GM23248 (cell line): Measurements from ENCODE around the gene IRAK1BP1.

Experiments used
- EZH2 ChIP-seq: fragments of 200-600 bp; sonication (generic); IDR thresholded peaks from 2 replicates; pipeline ENCODE4 v1.6.1; 2018; ENCODE audit warnings: antibody characterized with exemption, mild to moderate bottlenecking; ENCODE audit not compliant: insufficient read depth, poor library complexity, severe bottlenecking
- EZH2phosphoT487 ChIP-seq: fragments of 200-600 bp; sonication (generic); IDR thresholded peaks from 2 replicates; pipeline ENCODE4 v1.6.1; 2018; ENCODE audit warnings: antibody characterized with exemption, moderate library complexity, mild to moderate bottlenecking, low read depth; ENCODE audit not compliant: insufficient read depth

DNA sequence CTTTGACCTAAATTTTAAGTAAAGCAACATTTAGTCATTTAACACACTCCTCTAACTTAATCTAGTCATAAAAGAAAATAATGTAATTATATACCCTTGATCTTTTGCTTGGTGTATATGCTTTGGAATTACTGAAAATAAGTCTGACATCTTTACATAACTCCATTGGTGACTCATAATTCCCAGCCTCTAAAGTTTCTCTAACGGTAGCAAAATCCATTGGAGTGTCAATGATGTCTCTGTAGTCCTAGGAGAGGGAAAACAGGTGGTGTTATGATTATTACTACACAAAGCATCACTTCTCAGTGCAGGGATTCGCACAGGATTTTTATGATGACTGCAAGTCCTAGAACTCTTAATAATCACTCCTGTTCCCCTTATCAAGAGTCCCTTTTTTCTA, 80.2 kb downstream of the IRAK1BP1 start:
- TF ChIP-seq EZH2phosphoT487 (no peak), EZH2 (no peak)
